PFSK-1 (cell line): ENCODE measurements around the gene SF1.

Experiments used
- POLR2AphosphoS5 ChIP-seq: IDR thresholded peaks from 2 replicates; pipeline ENCODE4 v1.6.1; 2012; ENCODE audit warnings: low read depth, mild to moderate bottlenecking, control low read depth, low read length, moderate library complexity
- REST ChIP-seq, 2 experiments: IDR thresholded peaks; 2 replicates each; pipeline versions ENCODE4 v1.6.1 to v1.8.0; 2011 to 2012; ENCODE audit warnings: low read depth in 2 of 2, low read length in 2 of 2, control low read depth in 1 of 2, inconsistent platforms in 1 of 2, mild to moderate bottlenecking in 1 of 2, moderate library complexity in 1 of 2; ENCODE audit not compliant: insufficient read depth in 1 of 2
- SIN3A ChIP-seq: IDR thresholded peaks from 2 replicates; pipeline ENCODE4 v1.6.1; 2012; ENCODE audit warnings: mild to moderate bottlenecking, low read length, moderate library complexity, borderline replicate concordance; ENCODE audit not compliant: insufficient read depth

- TF ChIP-seq POLR2AphosphoS5 (no peak; the same call in 1 of the 2 replicates), REST (IDR thresholded peaks at IDR 0.05; ENCODE audit: insufficient read depth in 1 of 2, low read depth in 2 of 2, low read length in 2 of 2) (no peak), SIN3A (no peak)
Measured at GRCh38 chr11:64766881-64767280, 11.5 kb downstream of the SF1 start.
